NOMO-1 treated with DMSO at 0.1 percent for 48 hours (cell line): ENCODE measurements around the gene CCDC40.
A peak's percentile ranks its signal among the peaks of the same experiment; 100 is the strongest.

ENCODE experiments used
- DNase-seq: peaks from one replicate; lab custom pipeline; 2025; ENCODE audit not compliant: unreplicated experiment; lab: John Stamatoyannopoulos, UW

The CCDC40 gene

GRCh38 chr17:80000981-80001775 lies 35.3 kb upstream of the CCDC40 start:
- DNase-seq: no peak

GRCh38 chr17:80002070-80002641 lies 34.3 kb upstream of the CCDC40 start:
- no peak for DNase-seq

- DNase-seq: no peak
Measured at GRCh38 chr17:80002690-80003490, 33.6 kb upstream of the CCDC40 start.

DNA sequence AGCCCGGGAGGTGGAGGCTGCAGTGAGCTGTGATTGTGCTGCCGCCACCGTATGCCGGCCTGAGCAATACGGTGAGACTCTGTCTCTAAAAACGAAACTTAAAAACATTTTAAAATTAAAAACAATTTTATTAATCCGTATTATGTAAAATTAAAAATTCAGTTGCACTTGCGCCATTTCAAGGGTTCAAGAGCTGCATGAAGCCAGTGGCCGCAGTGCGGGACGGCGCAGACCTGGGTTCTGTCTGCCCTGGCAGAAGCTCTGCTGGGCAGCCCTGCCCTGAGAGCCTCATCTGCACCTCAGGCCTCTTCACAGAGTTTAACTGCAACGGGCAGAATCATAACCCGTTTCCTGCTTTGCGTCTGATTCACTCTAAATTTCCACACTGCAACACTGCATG lies 32.5 kb upstream of the CCDC40 start:
- peak; percentile 37 for DNase-seq

GRCh38 chr17:80005360-80006338 lies 30.8 kb upstream of the CCDC40 start:
- DNase-seq: peak; percentile 17

DNA sequence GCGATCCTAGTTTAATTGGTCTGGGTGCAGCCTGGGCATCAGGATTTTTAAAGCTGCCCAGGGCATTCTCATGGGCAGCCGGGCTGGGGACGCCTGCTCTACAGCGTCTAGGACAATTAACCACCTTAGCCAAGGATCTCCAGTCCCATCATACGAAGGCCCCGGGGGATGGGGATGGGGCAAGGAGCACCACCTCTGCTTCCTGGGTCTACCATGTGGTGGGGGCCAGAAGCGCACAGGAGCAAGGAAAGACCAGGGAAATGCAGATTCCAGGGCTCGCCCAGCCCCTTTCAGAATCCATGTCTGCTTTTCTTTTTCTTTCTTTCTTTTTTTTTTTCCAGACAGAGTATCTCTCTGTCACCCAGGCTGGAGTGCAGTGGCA lies 30.1 kb upstream of the CCDC40 start:
- no peak for DNase-seq

GRCh38 chr17:80006811-80007752 lies 29.4 kb upstream of the CCDC40 start:
- DNase-seq: no peak

DNA sequence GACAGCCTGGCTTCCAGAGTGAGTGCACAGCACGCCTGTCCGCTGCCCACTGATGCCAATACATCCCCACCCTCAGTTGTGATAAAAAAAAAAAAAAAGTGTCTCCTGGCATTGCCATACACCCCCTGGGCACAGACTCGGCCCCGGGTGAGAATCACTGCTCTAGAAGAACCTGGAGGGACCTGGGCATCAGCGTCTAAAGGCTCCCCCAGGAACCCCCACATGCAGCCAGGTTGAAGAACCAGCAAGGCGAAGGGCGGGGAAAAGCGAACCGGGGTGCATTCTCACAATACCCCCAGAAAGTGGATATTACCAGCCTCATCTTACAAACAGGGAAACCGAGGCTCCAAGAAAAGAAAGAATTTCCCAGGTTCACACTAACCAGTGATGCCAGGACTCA lies 28.5 kb upstream of the CCDC40 start:
- DNase-seq: no peak

DNA sequence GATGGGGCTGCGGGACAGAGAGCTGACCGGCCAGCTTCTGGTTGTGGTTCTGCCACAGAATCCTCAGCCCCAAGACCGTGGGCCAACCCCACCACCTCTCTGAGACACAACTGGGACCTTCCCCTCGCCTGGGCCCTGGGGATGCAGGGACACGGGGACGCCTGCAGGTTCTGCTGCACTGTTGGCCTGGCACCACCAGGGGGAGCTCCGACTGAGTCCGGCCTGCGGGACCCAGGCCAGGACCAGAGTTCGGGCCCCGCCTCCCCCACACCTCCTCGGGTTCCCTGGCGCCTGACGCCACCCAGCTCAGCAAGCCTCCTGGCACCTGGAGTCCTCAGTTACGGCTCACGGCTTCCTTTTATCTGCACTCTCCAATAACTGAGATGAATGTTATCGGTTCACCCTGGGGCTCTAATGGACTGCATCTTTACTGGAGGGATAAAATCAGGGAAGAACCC lies 28.0 kb upstream of the CCDC40 start:
- DNase-seq: peak; percentile 24

DNA sequence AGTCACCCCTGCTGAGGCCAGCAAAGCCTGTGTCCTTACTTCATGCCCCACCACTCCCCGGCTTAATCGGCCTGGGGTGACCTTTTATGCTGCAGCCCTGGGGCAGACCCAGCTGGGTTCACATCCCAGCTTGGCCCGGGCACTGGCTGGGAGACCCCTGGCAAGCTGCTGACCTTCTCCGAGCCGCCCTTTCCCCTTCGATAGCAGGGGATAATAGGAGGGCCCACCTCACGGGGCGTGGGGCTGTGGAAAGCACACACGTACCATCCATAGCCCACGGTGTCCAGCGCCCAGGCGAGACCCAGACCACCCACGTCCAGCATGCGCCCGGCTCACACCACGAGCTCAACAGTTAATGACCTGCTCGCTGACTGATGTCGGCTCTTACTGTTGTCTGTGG lies 27.6 kb upstream of the CCDC40 start:
- no peak for DNase-seq

DNA sequence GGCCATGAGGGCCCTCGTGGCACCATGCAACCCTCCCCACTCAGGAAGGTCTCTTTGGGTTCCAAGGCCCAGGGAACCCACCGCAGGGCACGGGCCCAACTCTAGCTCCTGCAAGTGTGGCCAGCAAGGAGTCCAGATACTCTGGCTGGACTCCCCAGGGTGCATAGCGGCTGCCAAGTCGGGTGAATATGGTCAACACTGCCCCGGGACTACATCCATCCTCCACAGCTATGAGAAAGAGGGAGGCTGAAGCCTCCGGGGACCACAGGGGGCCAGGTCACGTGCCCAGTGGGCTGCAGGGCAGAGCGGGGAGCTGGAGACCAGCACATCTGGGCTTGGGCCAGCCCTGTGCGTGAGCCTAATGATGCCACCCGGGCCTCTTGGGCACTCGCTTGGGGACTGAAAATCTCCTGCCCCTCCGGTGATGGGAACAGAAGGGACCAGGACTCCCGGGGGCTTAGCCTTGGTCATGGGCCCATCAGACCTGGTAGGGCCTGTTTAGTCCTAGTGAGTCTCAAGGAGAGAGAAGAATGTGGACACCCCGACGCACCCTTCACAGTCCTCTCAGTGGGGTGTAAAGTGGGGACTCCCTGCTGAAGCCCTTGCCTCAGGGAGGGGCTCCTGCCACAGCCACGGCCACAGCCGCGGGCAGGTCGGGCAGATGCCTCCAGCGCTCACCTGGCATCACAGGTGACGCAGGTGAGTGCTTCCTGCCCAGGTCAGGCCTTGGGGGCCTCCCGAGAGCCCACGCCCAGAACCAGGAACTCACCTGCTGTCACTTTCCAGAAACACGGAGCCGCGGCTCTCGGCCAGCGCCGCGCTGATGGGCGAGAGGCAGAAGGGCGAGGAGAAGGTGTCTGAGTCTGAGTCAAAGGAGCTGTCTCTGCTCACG lies 26.8 kb upstream of the CCDC40 start:
- DNase-seq: no peak

GRCh38 chr17:80010283-80010858 lies 26.1 kb upstream of the CCDC40 start:
- no peak for DNase-seq

- no peak for DNase-seq
Measured at GRCh38 chr17:80011989-80012555, 24.4 kb upstream of the CCDC40 start.

- DNase-seq: no peak
Measured at GRCh38 chr17:80012765-80013741, 23.4 kb upstream of the CCDC40 start.

DNA sequence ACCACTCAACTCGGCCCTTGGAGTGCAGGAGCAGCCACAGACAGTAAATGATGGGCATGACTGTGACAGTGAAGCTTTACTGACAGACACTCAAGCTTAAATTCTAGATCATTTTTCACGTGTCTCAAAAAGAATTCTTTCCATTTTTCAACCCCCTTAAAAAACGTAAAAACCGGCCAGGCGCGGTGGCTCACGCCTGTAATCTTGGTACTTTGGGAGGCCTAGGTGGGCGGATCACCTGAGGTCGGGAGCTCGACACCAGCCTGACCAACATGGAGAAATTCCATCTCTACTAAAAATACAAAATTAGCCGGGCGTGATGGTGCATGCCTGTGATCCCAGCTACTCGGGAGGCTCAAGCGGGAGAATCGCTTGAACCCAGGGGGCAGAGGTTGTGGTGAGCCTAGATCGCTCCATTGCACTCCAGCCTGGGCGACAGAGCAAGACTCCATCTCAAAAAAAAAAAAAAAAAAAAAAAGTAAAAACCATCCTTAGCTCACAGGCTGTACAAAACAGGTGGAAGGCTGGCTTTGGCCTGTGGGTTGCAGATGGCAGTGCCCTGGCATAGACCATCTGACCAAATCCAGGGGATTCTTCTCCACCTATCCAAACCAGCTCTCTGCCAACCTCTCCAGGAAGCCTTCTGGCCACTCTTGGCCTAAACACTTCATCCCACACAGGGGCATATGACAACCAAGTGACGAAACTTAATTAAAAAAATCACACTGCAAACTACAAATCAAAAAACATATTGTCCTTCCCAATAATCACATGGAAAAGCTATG lies 19.0 kb upstream of the CCDC40 start:
- no peak for DNase-seq
